GM12891 (cell line): ENCODE data around the gene PGLYRP2.

Source experiments
- DNase-seq: peaks from one replicate; pipeline ENCODE4 v3.0.0; 2011; ENCODE audit warnings: low spot score; ENCODE audit not compliant: insufficient read length
- FAIRE-seq: peaks from 2 replicates; lab custom pipeline; 2011; peaks lifted over from hg19 to GRCh38; lab: Jason Lieb, UNC
- PAX5 ChIP-seq: IDR thresholded peaks from 2 replicates; pipeline ENCODE4 v1.6.1; 2011; ENCODE audit warnings: low read length, moderate library complexity, mild to moderate bottlenecking; ENCODE audit not compliant: insufficient read depth, severe bottlenecking
- POLR2A ChIP-seq: IDR thresholded peaks from 2 replicates; pipeline ENCODE4 v1.6.1; 2011; ENCODE audit warnings: low read depth, low read length, control low read depth
- POLR2AphosphoS5 ChIP-seq: IDR thresholded peaks from 2 replicates; pipeline ENCODE4 v1.6.1; 2011; ENCODE audit warnings: low read depth, low read length, control low read depth
- POU2F2 ChIP-seq: IDR thresholded peaks from 2 replicates; pipeline ENCODE4 v1.6.1; 2011; ENCODE audit warnings: low read depth, mild to moderate bottlenecking, control low read depth, low read length, moderate library complexity
- SPI1 ChIP-seq: IDR thresholded peaks from 2 replicates; pipeline ENCODE4 v1.6.1; 2011; ENCODE audit warnings: low read depth, low read length, control low read depth
- TAF1 ChIP-seq: IDR thresholded peaks from 2 replicates; pipeline ENCODE4 v1.6.1; 2011; ENCODE audit warnings: low read depth, low read length, control low read depth

Gene PGLYRP2

DNA sequence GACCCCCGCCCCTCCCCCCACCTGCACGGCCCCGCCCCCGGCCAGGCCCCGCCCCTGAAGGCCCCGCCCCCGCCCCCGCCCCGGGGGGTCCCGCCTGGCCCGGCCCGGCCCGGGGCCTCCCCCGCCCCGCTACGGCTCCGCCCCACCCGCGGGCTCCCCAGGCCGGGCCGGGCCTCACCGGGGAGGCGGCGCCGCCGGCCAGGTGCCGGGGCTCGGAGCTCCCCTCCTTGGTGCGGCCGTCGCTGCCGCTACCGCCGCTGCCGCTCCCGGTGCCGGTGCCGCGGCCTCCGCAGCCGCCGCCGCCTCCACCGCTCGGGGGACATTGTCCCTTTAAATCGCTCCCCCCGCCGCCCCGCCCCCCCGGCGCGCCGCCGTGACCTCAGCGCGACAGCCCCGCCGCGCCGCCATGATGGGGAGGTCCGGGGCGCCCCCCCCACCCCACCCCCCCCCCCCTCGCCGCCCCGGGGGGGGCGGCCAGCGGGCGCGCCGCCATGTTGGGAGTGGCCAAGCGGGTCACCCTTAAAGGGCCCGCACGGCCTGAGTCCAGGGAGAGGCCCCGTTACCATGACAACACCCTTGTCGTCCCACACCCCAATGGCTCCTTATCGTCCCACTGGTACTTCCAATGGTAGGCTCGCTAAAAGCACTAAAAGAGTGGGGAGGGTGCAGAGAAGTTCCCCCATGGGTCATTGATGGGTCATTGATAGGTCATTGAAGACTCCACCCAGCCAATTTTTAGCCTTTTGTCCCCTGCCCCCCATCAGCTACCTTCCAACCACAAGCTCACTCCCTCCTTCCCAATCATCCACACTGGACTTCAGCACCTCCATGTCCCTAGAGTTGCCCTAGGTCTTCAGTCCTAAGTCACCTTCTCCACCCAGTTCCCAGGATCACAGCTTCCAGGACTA is 29.4 kb downstream of the PGLYRP2 start, which contains the start of gene WIZ:
Gene WIZ (minus strand): TSS at position 337 of the 908 bp plus-strand sequence. CDS start 1,649 bp downstream, outside the sequence.
- TF ChIP-seq POU2F2 (0 out of 2 replicates have a peak, but pooled peaks have one; percentile 24), POLR2A (no peak), POLR2AphosphoS5 (peak; percentile 31; the same call in 1 of the 2 replicates), TAF1 (no peak), SPI1 (no peak), PAX5 (no peak)
- DNase-seq: peak; percentile 97
- FAIRE-seq: peak; percentile 81

DNA sequence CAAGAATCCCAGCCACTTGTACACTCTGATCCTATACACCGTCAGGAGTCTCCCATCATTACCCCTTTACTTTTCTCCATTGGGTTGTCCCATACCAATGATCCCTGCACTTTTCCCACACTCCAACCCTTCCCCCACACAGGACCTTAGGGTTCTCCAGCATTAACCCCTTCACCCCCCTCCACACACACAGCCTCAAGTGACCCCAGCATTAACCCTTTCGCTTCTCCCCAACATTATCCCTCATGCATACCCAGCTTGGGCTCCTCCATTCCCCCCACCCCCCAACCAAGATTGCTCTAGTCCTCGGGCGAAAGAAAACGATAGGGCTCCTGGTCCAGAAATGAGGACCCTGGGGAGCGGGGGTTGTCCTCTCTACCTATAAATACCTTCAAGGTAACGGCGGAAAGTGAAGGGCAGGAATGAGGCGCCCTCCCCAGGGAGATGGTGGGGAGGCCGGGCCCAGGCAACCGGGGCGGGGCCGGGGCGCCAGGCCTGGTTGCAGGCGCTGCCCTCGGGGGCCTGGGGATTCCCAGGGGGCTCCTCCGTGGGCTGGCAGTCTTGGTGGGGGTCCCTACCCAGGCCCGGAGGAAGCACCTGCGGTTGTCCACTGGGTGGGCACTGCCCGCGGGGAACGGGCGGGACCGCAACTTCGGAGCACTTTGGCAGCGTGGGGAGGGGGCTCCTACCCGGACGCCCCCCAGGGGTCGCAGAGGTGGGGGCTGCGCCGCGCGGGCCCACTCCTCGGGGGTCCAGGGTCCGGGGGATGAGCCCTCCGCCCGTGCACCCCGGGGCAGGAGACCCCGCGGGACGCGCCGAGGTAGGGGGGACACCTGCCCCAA is 30.3 kb downstream of the PGLYRP2 start:
- FAIRE-seq: peak; percentile 72
- peak; percentile 54 for DNase-seq
- no peak for TF ChIP-seq POU2F2
- TF ChIP-seq POLR2AphosphoS5: no peak
- TF ChIP-seq SPI1: no peak
- no peak for TF ChIP-seq TAF1
- no peak for TF ChIP-seq PAX5

DNA sequence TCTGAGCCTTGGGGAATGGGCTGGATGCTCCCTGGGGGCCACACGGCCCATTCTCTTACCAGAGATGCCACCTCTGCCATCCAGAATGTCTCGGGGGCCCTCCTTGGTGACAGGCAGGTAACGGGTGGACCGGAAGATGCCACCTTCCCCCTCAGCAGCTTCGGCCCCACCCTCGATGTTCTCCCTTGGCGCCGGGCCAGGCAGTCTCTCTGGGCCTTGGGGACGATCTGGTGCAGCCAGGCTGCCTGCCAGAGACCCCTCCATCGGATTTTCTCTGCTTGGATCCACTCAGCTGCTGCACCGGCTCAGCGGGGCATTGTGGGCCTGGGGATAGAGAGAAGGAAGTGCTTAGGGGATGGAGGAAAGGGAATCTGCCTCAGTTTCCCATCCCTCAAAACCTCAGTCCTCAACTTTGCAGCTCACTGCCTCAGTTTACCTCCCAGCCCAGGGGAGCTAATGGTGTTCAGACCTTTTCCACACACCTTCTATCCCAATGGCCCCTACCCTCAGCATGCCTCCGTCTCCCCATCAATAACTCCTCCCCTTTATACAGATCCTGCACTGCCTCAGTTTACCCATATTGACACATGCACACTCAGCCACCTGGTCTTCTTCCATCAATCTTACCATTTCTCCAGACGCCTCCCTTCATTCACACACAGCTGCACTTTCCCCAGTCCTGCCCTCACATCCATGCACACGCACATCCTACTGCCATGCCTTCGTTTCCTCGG is 31.1 kb downstream of the PGLYRP2 start:
- FAIRE-seq: no peak
- DNase-seq: no peak
- TF ChIP-seq PAX5: no peak
- TF ChIP-seq TAF1: no peak
- TF ChIP-seq POU2F2: no peak
- no peak for TF ChIP-seq POLR2AphosphoS5

DNA sequence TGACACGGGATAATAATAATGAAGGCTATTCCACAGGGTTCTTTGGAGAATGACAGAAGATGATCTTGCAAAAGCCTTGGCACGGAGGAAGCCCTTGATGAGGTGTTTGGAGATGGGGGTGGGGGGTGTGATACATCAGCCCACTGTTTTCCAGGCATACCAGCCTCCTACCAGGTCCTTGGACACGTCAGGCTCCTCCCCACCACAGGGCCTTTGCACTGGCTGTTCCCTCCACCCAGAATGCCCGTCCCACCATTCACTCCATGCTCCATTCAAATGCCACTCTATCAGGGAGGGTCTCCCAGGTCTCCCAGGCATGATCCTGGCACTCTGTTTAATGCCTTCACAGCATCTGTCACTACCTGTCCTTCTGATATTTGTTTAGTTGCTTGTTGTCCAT is 32.2 kb downstream of the PGLYRP2 start:
- FAIRE-seq: no peak
- DNase-seq: no peak
- TF ChIP-seq TAF1 (no peak), SPI1 (no peak), POLR2AphosphoS5 (no peak), POLR2A (no peak), PAX5 (no peak), POU2F2 (no peak)

DNA sequence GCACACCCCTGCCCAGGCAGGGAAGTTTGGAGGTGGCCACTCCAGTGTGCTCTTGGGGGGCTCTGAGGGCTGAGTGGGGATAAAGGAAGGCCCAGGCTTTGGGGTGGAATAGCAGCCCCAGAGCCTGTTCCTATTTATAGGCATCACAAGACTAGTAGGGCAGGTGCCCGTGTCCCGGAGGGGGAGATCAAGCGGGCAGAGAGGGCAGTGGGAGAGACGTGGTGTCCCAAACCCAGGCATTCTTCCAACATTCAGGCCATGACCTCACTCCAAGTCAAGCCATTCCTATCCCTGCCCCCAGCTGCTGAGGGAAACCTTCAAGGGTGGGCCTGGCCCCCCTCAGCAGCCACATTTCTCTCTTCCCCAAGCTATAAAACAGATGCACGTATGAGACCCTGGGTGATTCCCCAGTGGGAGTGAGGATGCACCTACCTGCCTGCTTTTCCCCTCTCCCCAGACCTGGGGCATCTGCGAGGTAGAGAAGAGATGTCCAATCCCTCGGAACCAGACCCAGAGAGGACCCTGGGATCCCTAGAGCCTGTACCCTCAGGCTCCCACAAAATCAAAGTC is 33.4 kb downstream of the PGLYRP2 start:
- no peak for TF ChIP-seq TAF1
- TF ChIP-seq POLR2AphosphoS5: no peak
- no peak for TF ChIP-seq SPI1
- no peak for TF ChIP-seq POU2F2
- no peak for TF ChIP-seq POLR2A
- TF ChIP-seq PAX5: no peak
- FAIRE-seq (no peak), DNase-seq (no peak)

DNA sequence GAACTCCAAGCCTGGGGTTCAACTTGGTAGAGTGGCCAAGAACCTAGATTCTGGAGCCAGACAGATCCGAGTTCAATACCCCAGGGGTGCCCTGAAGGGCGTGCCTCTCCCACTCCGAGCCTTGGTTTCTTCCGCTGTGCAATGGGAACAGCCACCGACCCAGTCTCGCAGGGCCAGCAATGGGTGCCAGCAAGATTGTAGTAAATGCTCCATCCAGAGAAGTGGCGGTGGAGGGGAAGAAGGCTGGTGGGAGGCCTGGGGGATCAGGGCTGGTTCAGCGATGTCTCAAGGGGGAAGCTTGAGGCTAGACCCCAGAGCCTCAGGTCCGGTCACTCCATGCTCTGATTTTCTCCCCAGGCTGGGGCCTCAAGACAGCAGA is 34.1 kb downstream of the PGLYRP2 start:
- FAIRE-seq: no peak
- DNase-seq: no peak
- TF ChIP-seq TAF1 (no peak), PAX5 (no peak), POLR2A (no peak), POLR2AphosphoS5 (no peak), POU2F2 (no peak), SPI1 (no peak)

DNA sequence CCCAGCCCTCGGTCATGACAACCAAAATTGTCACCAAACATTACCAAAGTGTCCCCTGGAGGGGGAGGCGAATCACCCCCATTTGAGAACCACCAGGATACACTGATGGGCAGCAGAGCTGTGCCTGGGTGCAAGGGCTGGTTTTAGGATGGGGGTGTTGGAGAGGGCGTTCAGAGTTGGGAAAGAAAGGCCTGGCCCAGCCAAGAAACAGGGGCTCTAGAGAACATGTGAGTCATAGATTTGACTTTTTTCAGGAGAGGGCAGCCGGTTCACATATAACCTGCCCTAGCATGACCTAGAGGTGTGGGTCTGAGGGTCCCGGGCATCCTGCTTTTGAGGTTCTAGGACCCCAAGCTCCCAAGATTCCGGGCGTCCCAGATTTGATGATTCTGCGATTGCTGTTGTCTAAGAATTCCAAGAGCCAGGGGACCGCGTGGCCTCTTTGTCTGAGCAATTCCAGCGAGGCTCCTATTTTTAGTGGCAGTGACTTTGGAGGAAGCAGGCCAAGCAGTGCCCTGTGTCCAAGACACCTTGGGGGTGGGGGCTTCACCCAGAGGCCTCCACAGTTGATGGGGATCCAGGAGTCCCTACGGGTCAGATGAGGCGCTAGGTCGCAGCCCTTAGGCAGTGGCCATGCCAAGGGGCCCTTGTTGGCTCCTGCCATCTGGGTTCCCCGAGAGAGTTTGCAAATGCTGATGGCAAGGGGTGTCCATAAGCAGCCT is 34.6 kb downstream of the PGLYRP2 start:
- DNase-seq (no peak), FAIRE-seq (no peak)
- TF ChIP-seq TAF1: no peak
- TF ChIP-seq POLR2A: no peak
- no peak for TF ChIP-seq POLR2AphosphoS5
- TF ChIP-seq PAX5: no peak
- no peak for TF ChIP-seq SPI1

DNA sequence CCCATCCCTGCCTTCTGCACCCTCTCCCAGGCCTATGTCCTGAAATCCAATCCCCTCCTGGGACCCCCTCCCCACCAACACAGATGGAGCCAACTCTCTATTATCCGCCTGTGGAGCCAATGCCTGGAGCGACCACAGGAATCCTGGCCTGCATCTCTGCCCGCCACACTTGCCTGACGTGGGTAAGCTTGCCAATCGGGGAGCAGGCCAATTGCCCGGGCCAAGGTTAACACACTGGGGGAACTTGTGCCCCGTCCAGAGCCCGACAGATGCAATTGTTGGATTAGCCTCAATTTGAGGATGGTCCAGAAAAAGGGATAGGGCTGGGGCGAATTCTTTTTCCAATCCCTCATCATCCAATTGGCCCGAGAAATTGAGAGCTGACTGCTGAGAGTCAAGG is 35.5 kb downstream of the PGLYRP2 start:
- FAIRE-seq (no peak), DNase-seq (no peak)

More for the DNA sequence above, 35.5 kb downstream of the PGLYRP2 start:
- no peak for TF ChIP-seq POU2F2
- TF ChIP-seq POLR2A: no peak
- no peak for TF ChIP-seq SPI1
- TF ChIP-seq PAX5: no peak
- no peak for TF ChIP-seq POLR2AphosphoS5
- TF ChIP-seq TAF1: no peak
